ENCODE measurements around the gene INPP4B.

INPP4B gene

GRCh38 chr4:142278171-142278570 lies 567.9 kb downstream of the INPP4B start:
- Histone ChIP-seq H3K27ac (no peak overlapping the region), H3K36me3 (ENCODE audit: control insufficient read depth, insufficient read depth, low read length) (no peaks in the 10 kb centered on the region), H2AFZ (no peak overlapping the region), H3K27me3 (ENCODE audit: control insufficient read depth, insufficient read depth, low read length) (no peaks in the 10 kb centered on the region), H3K4me1 (no peaks in the 10 kb centered on the region), H3K4me2 (ENCODE audit: low read length) (no peak overlapping the region), H3K79me2 (no peaks in the 10 kb centered on the region), H3K9ac (no peak overlapping the region), H3K9me3 (ENCODE audit: control insufficient read depth, low read length) (no peaks in the 10 kb centered on the region), H3K4me3 (ENCODE audit: low read depth, low read length) (no peak overlapping the region)
- no peak for TF ChIP-seq CTCF (IDR thresholded peaks at IDR 0.05)

GRCh38 chr4:142274137-142274536 lies 572.0 kb downstream of the INPP4B start:
- Histone ChIP-seq H3K27ac (no peak overlapping the region), H3K4me2 (ENCODE audit: low read length) (no peak overlapping the region), H3K79me2 (no peaks in the 10 kb centered on the region), H3K27me3 (ENCODE audit: control insufficient read depth, insufficient read depth, low read length) (no peaks in the 10 kb centered on the region), H3K4me1 (no peaks in the 10 kb centered on the region), H2AFZ (no peak overlapping the region), H3K4me3 (ENCODE audit: low read depth, low read length) (no peak overlapping the region), H3K36me3 (ENCODE audit: control insufficient read depth, insufficient read depth, low read length) (no peaks in the 10 kb centered on the region), H3K9ac (no peak overlapping the region), H3K9me3 (ENCODE audit: control insufficient read depth, low read length) (no peaks in the 10 kb centered on the region)
- no peak for TF ChIP-seq CTCF (IDR thresholded peaks at IDR 0.05)

- no peak for TF ChIP-seq CTCF (IDR thresholded peaks at IDR 0.05)
- no peaks in the 10 kb centered on the region for H3K79me2 ChIP-seq
- no peak overlapping the region for H3K4me3 ChIP-seq (ENCODE audit: low read depth, low read length)
Measured at GRCh38 chr4:142272452-142272851, 573.6 kb downstream of the INPP4B start.

GRCh38 chr4:142271832-142272231 lies 574.3 kb downstream of the INPP4B start:
- Histone ChIP-seq H3K79me2 (no peaks in the 10 kb centered on the region), H3K9me3 (ENCODE audit: control insufficient read depth, low read length) (no peaks in the 10 kb centered on the region), H3K4me2 (ENCODE audit: low read length) (no peak overlapping the region)

More at GRCh38 chr4:142272452-142272851, 573.6 kb downstream of the INPP4B start:
- Histone ChIP-seq H3K9me3 (ENCODE audit: control insufficient read depth, low read length) (no peaks in the 10 kb centered on the region), H3K36me3 (ENCODE audit: control insufficient read depth, insufficient read depth, low read length) (no peaks in the 10 kb centered on the region), H3K9ac (no peak overlapping the region), H3K4me1 (no peaks in the 10 kb centered on the region), H3K27me3 (ENCODE audit: control insufficient read depth, insufficient read depth, low read length) (no peaks in the 10 kb centered on the region), H2AFZ (no peak overlapping the region), H3K4me2 (ENCODE audit: low read length) (no peak overlapping the region), H3K27ac (no peak overlapping the region)

More at GRCh38 chr4:142271832-142272231, 574.3 kb downstream of the INPP4B start:
- Histone ChIP-seq H3K9ac (no peak overlapping the region), H3K4me3 (ENCODE audit: low read depth, low read length) (no peak overlapping the region), H3K27ac (no peak overlapping the region), H3K27me3 (ENCODE audit: control insufficient read depth, insufficient read depth, low read length) (no peaks in the 10 kb centered on the region), H3K36me3 (ENCODE audit: control insufficient read depth, insufficient read depth, low read length) (no peaks in the 10 kb centered on the region), H2AFZ (no peak overlapping the region), H3K4me1 (no peaks in the 10 kb centered on the region)
- TF ChIP-seq CTCF (IDR thresholded peaks at IDR 0.05), result no peak

All from parathyroid adenoma (tissue), 2 donors.